ENCODE results near the gene RIN1. TPM values are rescaled to one million over a fixed set of nuclear protein-coding genes. Genes with fewer than 3 reads are reported as not detected.

RIN1 gene
- total RNA-seq, 1 experiment from 2014 or later = 5.4 TPM

- H3K4me3 Mint-ChIP-seq = peak overlapping the region in 1 of 2 experiments; percentile 26; a peak in 1 of 5 replicates
These were observed 50.8 kb downstream of the RIN1 start for GRCh38 chr11:66285250-66285947.

More at GRCh38 chr11:66285250-66285947, 50.8 kb downstream of the RIN1 start:
- Histone ChIP-seq H2BK15ac (ENCODE audit: low read depth, low read length) (no peak overlapping the region), H3K23me2 (ENCODE audit: insufficient read length, low read depth, low read length, poor library complexity, severe bottlenecking) (peaks cover 8% of the 10 kb centered on the region), H4K8ac (replicated peaks; ENCODE audit: insufficient read length, low read depth, low read length) (no peak overlapping the region), H3K14ac (ENCODE audit: insufficient read depth, low read length) (no peak overlapping the region), H3K79me2 (ENCODE audit: insufficient read depth, low read length) (peaks cover 1% of the 10 kb centered on the region; the same call in 1 of the 2 replicates), H3K4me1 (ENCODE audit: insufficient read depth, low read length) (peaks cover 6% of the 10 kb centered on the region), H3K27me3 (ENCODE audit: insufficient read depth, low read length) (no peaks in the 10 kb centered on the region), H2AFZ (ENCODE audit: low read length) (no peak overlapping the region), H2BK120ac (ENCODE audit: low read depth, low read length, poor library complexity, severe bottlenecking) (no peak overlapping the region), H3K56ac (ENCODE audit: insufficient read length, low read depth, low read length) (no peak overlapping the region), H2BK12ac (ENCODE audit: insufficient read length, low read depth, low read length) (no peak overlapping the region), H3T11ph (ENCODE audit: low read length) (no peak overlapping the region), H2BK5ac (ENCODE audit: insufficient read length, low read length) (no peak overlapping the region), H3K23ac (ENCODE audit: insufficient read length, low read depth, low read length) (no peak overlapping the region), H3K79me1 (ENCODE audit: insufficient read depth, low read depth, low read length, poor library complexity, severe bottlenecking) (no peaks in the 10 kb centered on the region), H4K5ac (ENCODE audit: insufficient read length, low read depth, low read length) (no peak overlapping the region), H3K9ac (ENCODE audit: extremely low read depth, insufficient read length, low read length) (no peak overlapping the region), H3K4ac (ENCODE audit: low read depth, low read length) (no peak overlapping the region), H4K91ac (ENCODE audit: insufficient read length, low read depth, low read length) (no peak overlapping the region), H3K4me2 (ENCODE audit: insufficient read depth, insufficient read length, low read length) (no peak overlapping the region), H2BK20ac (ENCODE audit: low read depth, low read length, poor library complexity, severe bottlenecking) (no peak overlapping the region), H3K18ac (ENCODE audit: insufficient read length, low read depth, low read length) (no peak overlapping the region), H3K9me3 (ENCODE audit: control insufficient read depth, low read depth, low read length) (no peaks in the 10 kb centered on the region), H4K20me1 (ENCODE audit: control insufficient read depth, insufficient read depth, insufficient read length) (no peaks in the 10 kb centered on the region), H2AK5ac (ENCODE audit: insufficient read length, low read length) (no peak overlapping the region), H3K27ac (ENCODE audit: insufficient read length, low read depth, low read length) (no peak overlapping the region)
- peaks cover 0 to 10% (median 9%) of the 10 kb centered on the region in 3 experiments; a peak in 5 of 7 replicates for H3K36me3 Mint-ChIP-seq (ENCODE audit: insufficient read depth in 1 of 3, low read depth in 3 of 3)
- WGBS (ENCODE audit: extremely low coverage, insufficient read length, low lambda C conversion rate) = no CpG with 5 or more reads among the region's 13 CpGs
- TF ChIP-seq CTCF (conservative IDR thresholded peaks at IDR 0.05) = no peak
- DNase-seq = no peak
- H3K27me3 Mint-ChIP-seq (ENCODE audit: low read depth) = peaks cover 18% of the 10 kb centered on the region
- H3K27ac Mint-ChIP-seq = no peak overlapping the region
- no peaks in the 10 kb centered on the region; a peak in 1 of 5 replicates for H3K9me3 Mint-ChIP-seq
- peaks cover 27 to 33% of the 10 kb centered on the region in 2 experiments for H3K4me1 Mint-ChIP-seq

Measured in H9 (cell line).